ENCODE results near the gene DNAJC1. TPM values are rescaled to one million over a fixed set of nuclear protein-coding genes. Genes with fewer than 3 reads are reported as not detected.

DNAJC1 gene
- total RNA-seq, 1 donor from 2014 or later: 18.2 TPM

GRCh38 chr10:21920633-21921032, 82.9 kb downstream of the DNAJC1 start:
- no peak for DNase-seq (ENCODE audit: extremely low spot score, unreplicated experiment)
- Mint-ChIP-seq H3K4me3 (no peak overlapping the region), H3K36me3 (peaks cover 3% of the 10 kb centered on the region), H3K27me3 (no peaks in the 10 kb centered on the region), H3K27ac (no peak overlapping the region), H3K9me3 (no peaks in the 10 kb centered on the region), H3K4me1 (ENCODE audit: unreplicated experiment) (peaks cover 8% of the 10 kb centered on the region)
- no peak for TF ChIP-seq CTCF (conservative IDR thresholded peaks at IDR 0.05)

GRCh38 chr10:21919906-21920305, 83.6 kb downstream of the DNAJC1 start:
- TF ChIP-seq CTCF (conservative IDR thresholded peaks at IDR 0.05): no peak
- H3K27ac Mint-ChIP-seq: no peak overlapping the region
- peaks cover 8% of the 10 kb centered on the region for H3K4me1 Mint-ChIP-seq (ENCODE audit: unreplicated experiment)
- no peak overlapping the region for H3K4me3 Mint-ChIP-seq
- no peaks in the 10 kb centered on the region for H3K27me3 Mint-ChIP-seq
- no peaks in the 10 kb centered on the region for H3K9me3 Mint-ChIP-seq
- H3K36me3 Mint-ChIP-seq: no peaks in the 10 kb centered on the region
- DNase-seq (ENCODE audit: extremely low spot score, unreplicated experiment): no peak

- Mint-ChIP-seq H3K27me3 (no peaks in the 10 kb centered on the region), H3K27ac (no peak overlapping the region)
These were observed 84.4 kb downstream of the DNAJC1 start for GRCh38 chr10:21919117-21919516.

GRCh38 chr10:21912625-21913024, 90.9 kb downstream of the DNAJC1 start:
- Mint-ChIP-seq H3K27me3 (no peaks in the 10 kb centered on the region), H3K9me3 (peaks cover 4% of the 10 kb centered on the region), H3K4me3 (no peak overlapping the region), H3K36me3 (peaks cover 11% of the 10 kb centered on the region), H3K27ac (no peak overlapping the region), H3K4me1 (ENCODE audit: unreplicated experiment) (peaks cover 18% of the 10 kb centered on the region)
- no peak for TF ChIP-seq CTCF (conservative IDR thresholded peaks at IDR 0.05)
- DNase-seq (ENCODE audit: extremely low spot score, unreplicated experiment): no peak

More at GRCh38 chr10:21919117-21919516, 84.4 kb downstream of the DNAJC1 start:
- H3K4me1 Mint-ChIP-seq (ENCODE audit: unreplicated experiment): peaks cover 8% of the 10 kb centered on the region
- no peak for TF ChIP-seq CTCF (conservative IDR thresholded peaks at IDR 0.05)
- H3K9me3 Mint-ChIP-seq: no peaks in the 10 kb centered on the region
- H3K4me3 Mint-ChIP-seq: no peak overlapping the region
- H3K36me3 Mint-ChIP-seq: no peaks in the 10 kb centered on the region
- no peak for DNase-seq (ENCODE audit: extremely low spot score, unreplicated experiment)

GRCh38 chr10:21910798-21911197, 92.7 kb downstream of the DNAJC1 start:
- DNase-seq (ENCODE audit: extremely low spot score, unreplicated experiment): no peak
- H3K9me3 Mint-ChIP-seq: peaks cover 4% of the 10 kb centered on the region
- peaks cover 11% of the 10 kb centered on the region for H3K36me3 Mint-ChIP-seq
- no peak overlapping the region for H3K27ac Mint-ChIP-seq
- H3K27me3 Mint-ChIP-seq: no peaks in the 10 kb centered on the region
- peaks cover 18% of the 10 kb centered on the region for H3K4me1 Mint-ChIP-seq (ENCODE audit: unreplicated experiment)
- no peak for TF ChIP-seq CTCF (conservative IDR thresholded peaks at IDR 0.05)
- H3K4me3 Mint-ChIP-seq: no peak overlapping the region

- no peak for TF ChIP-seq CTCF (conservative IDR thresholded peaks at IDR 0.05)
- no peaks in the 10 kb centered on the region for H3K27me3 Mint-ChIP-seq
These were observed 96.1 kb downstream of the DNAJC1 start for GRCh38 chr10:21907436-21907835.

More at GRCh38 chr10:21907436-21907835, 96.1 kb downstream of the DNAJC1 start:
- no peak for DNase-seq (ENCODE audit: extremely low spot score, unreplicated experiment)
- Mint-ChIP-seq H3K4me3 (no peak overlapping the region), H3K27ac (no peak overlapping the region), H3K4me1 (ENCODE audit: unreplicated experiment) (peaks cover 4% of the 10 kb centered on the region), H3K36me3 (peaks cover 8% of the 10 kb centered on the region), H3K9me3 (peaks cover 4% of the 10 kb centered on the region)
